ENCODE measurements around the gene LBX2.
A peak's percentile ranks its signal among the peaks of the same experiment; 100 is the strongest.

LBX2 gene

GRCh38 chr2:74499267-74499939 lies at the start of gene LBX2:
Gene LBX2 (minus strand): TSS chr2:74499603. CDS start chr2:74499537, 66 bp downstream.
- peak within 1 kb of the TSS; percentile 97 for H3K27ac ChIP-seq
- TF ChIP-seq ZFX (IDR thresholded peaks at IDR 0.05; ENCODE audit: borderline replicate concordance) (no peak), CTCF (IDR thresholded peaks at IDR 0.05) (no peak)

- H3K27ac ChIP-seq: peak overlapping the region; percentile 87
- TF ChIP-seq CTCF (IDR thresholded peaks at IDR 0.05) (no peak), ZFX (IDR thresholded peaks at IDR 0.05; ENCODE audit: borderline replicate concordance) (no peak)
These were observed 49.0 kb upstream of the LBX2 start for GRCh38 chr2:74548285-74548899.

GRCh38 chr2:74546004-74546403 lies 46.6 kb upstream of the LBX2 start:
- no peak overlapping the region for H3K27ac ChIP-seq
- TF ChIP-seq ZFX (IDR thresholded peaks at IDR 0.05; ENCODE audit: borderline replicate concordance) (no peak), CTCF (IDR thresholded peaks at IDR 0.05) (no peak)

- H3K27ac ChIP-seq: no peak overlapping the region
- TF ChIP-seq ZFX (IDR thresholded peaks at IDR 0.05; ENCODE audit: borderline replicate concordance): no peak
- peak; percentile 69 for TF ChIP-seq CTCF (IDR thresholded peaks at IDR 0.05)
These were observed 45.2 kb upstream of the LBX2 start for GRCh38 chr2:74544634-74545033.

GRCh38 chr2:74542978-74543377 lies 43.6 kb upstream of the LBX2 start:
- no peak for TF ChIP-seq ZFX (IDR thresholded peaks at IDR 0.05; ENCODE audit: borderline replicate concordance)
- no peak for TF ChIP-seq CTCF (IDR thresholded peaks at IDR 0.05)

GRCh38 chr2:74540291-74540690 lies 40.9 kb upstream of the LBX2 start:
- no peak for TF ChIP-seq ZFX (IDR thresholded peaks at IDR 0.05; ENCODE audit: borderline replicate concordance)
- no peak for TF ChIP-seq CTCF (IDR thresholded peaks at IDR 0.05)
- no peak overlapping the region for H3K27ac ChIP-seq

More at GRCh38 chr2:74542978-74543377, 43.6 kb upstream of the LBX2 start:
- H3K27ac ChIP-seq: no peak overlapping the region

GRCh38 chr2:74538881-74539339 lies 39.5 kb upstream of the LBX2 start:
- no peak overlapping the region for H3K27ac ChIP-seq
- no peak for TF ChIP-seq ZFX (IDR thresholded peaks at IDR 0.05; ENCODE audit: borderline replicate concordance)
- no peak for TF ChIP-seq CTCF (IDR thresholded peaks at IDR 0.05)
